GM23248 (cell line): ENCODE data around the gene TNIK.

Experiments used
- EZH2 ChIP-seq: fragments of 200-600 bp; sonication (generic); IDR thresholded peaks from 2 replicates; pipeline ENCODE4 v1.6.1; 2018; ENCODE audit warnings: antibody characterized with exemption, mild to moderate bottlenecking; ENCODE audit not compliant: insufficient read depth, poor library complexity, severe bottlenecking
- EZH2phosphoT487 ChIP-seq: fragments of 200-600 bp; sonication (generic); IDR thresholded peaks from 2 replicates; pipeline ENCODE4 v1.6.1; 2018; ENCODE audit warnings: antibody characterized with exemption, moderate library complexity, mild to moderate bottlenecking, low read depth; ENCODE audit not compliant: insufficient read depth

GRCh38 chr3:171185959-171186358 is 274.2 kb downstream of the TNIK start:
- TF ChIP-seq EZH2 (no peak), EZH2phosphoT487 (no peak)
